NCI-H1048 (cell line): ENCODE data around the gene XYLT2.
"Not testable (repeated sequence)": the region's sequence is repeated elsewhere in the genome, so short reads cannot be mapped to it uniquely, and the experiment has no call there.

Source experiments
- DNase-seq: peaks from one replicate; lab custom pipeline; 2025; lab: John Stamatoyannopoulos, UW

Gene XYLT2

GRCh38 chr17:50345432-50346312, at the start of gene XYLT2:
XYLT2 (plus strand) TSS chr17:50346126; CDS start chr17:50346141, 15 bp downstream.
- DNase-seq, result peak; percentile 73

- no peak for DNase-seq
These were observed 48.5 kb upstream of the XYLT2 start for GRCh38 chr17:50297407-50297865.

GRCh38 chr17:50298018-50298417, 47.9 kb upstream of the XYLT2 start:
- no peak for DNase-seq

- DNase-seq, result no peak
These were observed 46.1 kb upstream of the XYLT2 start for GRCh38 chr17:50299776-50300175.

GRCh38 chr17:50300824-50301223, 45.1 kb upstream of the XYLT2 start:
- not testable (repeated sequence) for DNase-seq

GRCh38 chr17:50301891-50302584, 43.9 kb upstream of the XYLT2 start:
- DNase-seq, result no peak

- DNase-seq, result no peak
These were observed 42.9 kb upstream of the XYLT2 start for GRCh38 chr17:50303051-50303450.

GRCh38 chr17:50303596-50303995, 42.3 kb upstream of the XYLT2 start:
- no peak for DNase-seq

GRCh38 chr17:50304781-50305404, 41.0 kb upstream of the XYLT2 start:
- DNase-seq, result no peak

GRCh38 chr17:50307654-50308053, 38.3 kb upstream of the XYLT2 start:
- no peak for DNase-seq

GRCh38 chr17:50308666-50309065, 37.3 kb upstream of the XYLT2 start:
- DNase-seq, result no peak

- no peak for DNase-seq
These were observed 35.3 kb upstream of the XYLT2 start for GRCh38 chr17:50310455-50311111.

GRCh38 chr17:50311112-50311460, 34.8 kb upstream of the XYLT2 start:
- no peak for DNase-seq

GRCh38 chr17:50311483-50311882, 34.4 kb upstream of the XYLT2 start:
- no peak for DNase-seq

GRCh38 chr17:50312308-50312707, 33.6 kb upstream of the XYLT2 start:
- DNase-seq, result no peak

- no peak for DNase-seq
These were observed 31.4 kb upstream of the XYLT2 start for GRCh38 chr17:50314456-50315011.

GRCh38 chr17:50316016-50316587, 29.8 kb upstream of the XYLT2 start:
- no peak for DNase-seq

GRCh38 chr17:50316660-50317059, 29.3 kb upstream of the XYLT2 start:
- DNase-seq, result not testable (repeated sequence)

- DNase-seq, result no peak
These were observed 28.8 kb upstream of the XYLT2 start for GRCh38 chr17:50317121-50317520.

- no peak for DNase-seq
These were observed 27.2 kb upstream of the XYLT2 start for GRCh38 chr17:50318501-50319285.
